NCI-H128 (cell line): ENCODE measurements around the gene KCTD17.

ENCODE experiments used
- DNase-seq: peaks from one replicate; lab custom pipeline; 2025; ENCODE audit not compliant: unreplicated experiment; lab: John Stamatoyannopoulos, UW

KCTD17 gene, protein sequence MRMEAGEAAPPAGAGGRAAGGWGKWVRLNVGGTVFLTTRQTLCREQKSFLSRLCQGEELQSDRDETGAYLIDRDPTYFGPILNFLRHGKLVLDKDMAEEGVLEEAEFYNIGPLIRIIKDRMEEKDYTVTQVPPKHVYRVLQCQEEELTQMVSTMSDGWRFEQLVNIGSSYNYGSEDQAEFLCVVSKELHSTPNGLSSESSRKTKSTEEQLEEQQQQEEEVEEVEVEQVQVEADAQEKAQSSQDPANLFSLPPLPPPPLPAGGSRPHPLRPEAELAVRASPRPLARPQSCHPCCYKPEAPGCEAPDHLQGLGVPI

DNA sequence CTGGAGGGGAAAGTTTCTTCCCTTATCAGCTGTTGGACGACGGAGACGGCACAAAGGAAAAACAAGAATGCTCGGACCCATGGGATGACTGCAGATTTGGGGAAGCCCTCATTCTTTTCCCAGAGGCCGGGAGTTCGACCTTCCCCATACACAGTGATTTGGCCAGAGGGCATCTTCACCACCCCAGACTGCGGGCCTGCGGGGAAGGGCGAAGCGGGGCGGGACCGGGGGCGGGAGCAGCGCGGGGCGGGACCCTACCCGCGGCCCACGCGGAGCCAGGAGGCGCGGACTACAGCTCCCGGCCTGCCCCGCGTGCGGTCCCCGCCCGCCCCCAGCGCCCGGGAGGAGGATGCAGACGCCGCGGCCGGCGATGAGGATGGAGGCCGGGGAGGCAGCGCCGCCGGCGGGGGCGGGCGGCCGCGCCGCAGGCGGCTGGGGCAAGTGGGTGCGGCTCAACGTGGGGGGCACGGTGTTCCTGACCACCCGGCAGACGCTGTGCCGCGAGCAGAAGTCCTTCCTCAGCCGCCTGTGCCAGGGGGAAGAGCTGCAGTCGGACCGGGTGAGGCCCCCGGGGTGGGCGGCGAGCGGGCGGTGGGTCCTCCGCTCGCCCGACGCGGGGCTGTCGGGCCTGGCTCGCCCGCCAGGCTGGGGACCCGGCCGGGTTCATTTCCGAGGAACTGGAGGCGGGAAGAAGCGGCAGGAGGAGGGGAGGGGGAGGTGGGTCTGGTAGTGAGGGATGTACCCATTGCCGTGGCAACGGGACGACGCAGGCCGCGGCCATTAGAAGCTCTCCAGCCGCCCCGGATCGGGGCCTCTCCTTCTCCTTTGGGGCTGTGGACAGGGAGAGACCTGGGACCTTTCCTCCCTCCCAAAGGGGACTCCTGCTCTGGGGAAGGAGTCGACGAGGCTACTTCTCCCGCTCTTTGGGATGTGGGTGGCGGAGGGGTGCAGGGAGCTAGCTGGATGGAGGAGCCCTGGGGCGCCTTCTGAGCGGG, at the start of gene KCTD17:
TSS of gene KCTD17 (plus strand) at position 352 of the 995 bp plus-strand sequence. CDS start at position 371, 19 bp downstream.
- no peak for DNase-seq

DNA sequence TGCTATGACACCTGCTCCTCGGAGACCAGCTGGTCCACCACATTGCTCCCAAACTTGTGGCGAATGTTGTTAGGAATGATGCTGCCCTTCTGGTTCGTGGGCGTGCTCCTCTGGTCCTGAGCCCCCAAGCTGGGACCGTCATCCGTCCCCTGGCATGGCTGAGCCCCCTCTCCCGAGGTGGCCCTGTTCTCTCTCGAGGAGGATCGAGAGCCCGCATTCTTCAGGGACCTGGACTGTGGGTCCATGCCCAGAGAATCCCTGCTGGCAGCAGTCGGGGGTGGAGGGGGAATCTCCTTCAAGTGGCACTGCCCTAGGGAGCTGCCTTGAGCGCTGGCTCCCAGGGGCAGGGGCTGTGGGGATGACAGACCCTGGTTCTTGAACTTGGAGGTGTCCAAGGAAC, 49.7 kb upstream of the KCTD17 start:
- no peak for DNase-seq

DNA sequence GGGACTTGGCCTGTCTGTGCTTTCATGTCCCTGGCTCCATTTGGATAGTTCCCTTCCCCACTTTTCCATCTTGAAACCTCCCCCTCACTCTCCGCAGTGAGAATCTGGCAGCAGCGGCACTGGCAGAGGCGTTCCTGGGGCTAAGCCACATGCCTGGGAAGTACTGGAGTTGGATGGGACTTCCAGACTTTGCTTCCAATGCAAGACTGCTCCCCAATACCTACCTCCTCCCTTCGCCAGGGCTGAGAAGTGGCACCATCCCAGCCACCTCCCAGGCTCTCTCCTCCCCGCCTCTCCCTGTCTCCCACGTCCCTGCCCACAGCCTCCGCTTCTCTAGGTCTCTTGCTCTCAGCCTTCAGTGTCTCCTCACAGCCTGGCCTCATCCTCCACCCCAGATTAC, 48.9 kb upstream of the KCTD17 start:
- DNase-seq = no peak

DNA sequence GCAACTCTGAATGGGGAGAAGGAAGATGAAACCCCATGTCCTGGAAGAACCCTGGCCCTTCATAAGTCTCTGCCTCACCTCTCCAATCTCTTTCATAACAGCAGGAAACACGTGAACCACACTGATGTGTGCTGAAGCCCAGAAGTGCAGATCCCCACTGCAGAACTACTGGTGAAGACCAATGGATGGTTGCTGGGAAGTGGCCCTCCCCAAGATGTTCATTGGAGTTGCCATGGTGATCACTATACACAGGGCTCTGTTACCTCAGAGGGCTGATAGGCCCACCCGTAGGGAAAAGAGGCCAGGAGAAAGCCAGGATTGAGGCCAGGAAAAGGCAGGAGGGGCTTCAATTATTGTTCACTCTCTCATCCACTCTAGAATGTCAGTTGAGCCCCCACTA, 43.9 kb upstream of the KCTD17 start:
- DNase-seq = no peak

DNA sequence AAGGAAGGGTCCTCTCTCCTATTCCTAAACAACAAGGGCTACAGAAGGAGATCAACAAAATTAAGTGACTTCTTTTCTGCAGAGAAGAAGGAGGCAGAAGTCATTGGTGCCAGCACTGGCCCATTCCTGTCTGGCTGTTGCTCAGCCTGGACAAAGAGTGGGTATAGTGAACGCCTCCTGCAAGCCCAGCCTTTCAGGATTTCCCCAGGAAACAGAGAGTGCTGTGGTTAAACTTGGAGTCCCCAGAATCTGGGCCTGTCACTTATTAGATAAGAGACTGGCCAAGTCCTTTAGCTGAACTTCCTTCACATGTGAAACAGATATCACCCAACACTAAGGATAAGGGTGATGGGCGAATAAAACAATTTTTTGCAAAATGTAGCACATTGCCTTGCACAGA, 43.2 kb upstream of the KCTD17 start:
- DNase-seq = no peak

DNA sequence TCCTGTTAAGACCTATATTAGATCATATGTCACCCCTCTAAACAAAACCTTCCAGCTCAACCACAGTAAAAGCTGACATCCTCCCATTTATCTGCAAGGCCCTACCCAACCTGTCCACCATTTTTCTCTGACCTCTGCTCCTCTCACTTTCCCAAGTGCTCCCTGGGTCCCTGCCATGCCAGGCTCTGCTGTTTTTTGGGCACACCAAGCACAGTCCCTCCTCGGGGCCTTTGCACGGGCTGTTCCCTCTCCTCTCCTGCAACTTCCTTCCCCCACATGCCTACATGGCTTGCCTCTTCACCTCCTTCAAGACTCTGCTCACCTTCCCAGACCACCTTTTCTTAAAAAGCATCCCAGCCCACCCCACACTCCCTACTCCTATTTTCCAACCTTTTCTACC, 42.1 kb upstream of the KCTD17 start:
- DNase-seq = no peak

DNA sequence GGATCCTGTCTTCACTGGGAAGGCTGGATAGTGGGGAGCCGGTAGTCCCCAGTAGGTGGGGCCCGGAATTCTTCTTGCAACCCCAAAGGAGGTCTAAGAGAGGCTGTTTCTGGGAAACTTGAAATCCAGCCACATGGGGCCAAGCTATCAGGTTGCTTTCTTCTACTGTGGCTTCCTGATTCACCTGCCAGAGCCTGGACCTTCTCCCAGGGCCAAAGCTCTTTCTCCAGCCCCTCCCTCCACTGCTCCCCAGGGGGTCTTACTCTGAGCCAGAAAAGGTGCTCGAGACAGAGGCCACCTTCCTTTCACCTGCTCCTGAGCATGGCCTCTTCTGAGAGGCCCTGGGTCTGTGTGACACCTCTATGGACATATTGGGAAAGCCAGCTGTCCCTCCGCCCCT, 41.4 kb upstream of the KCTD17 start:
- DNase-seq = no peak

DNA sequence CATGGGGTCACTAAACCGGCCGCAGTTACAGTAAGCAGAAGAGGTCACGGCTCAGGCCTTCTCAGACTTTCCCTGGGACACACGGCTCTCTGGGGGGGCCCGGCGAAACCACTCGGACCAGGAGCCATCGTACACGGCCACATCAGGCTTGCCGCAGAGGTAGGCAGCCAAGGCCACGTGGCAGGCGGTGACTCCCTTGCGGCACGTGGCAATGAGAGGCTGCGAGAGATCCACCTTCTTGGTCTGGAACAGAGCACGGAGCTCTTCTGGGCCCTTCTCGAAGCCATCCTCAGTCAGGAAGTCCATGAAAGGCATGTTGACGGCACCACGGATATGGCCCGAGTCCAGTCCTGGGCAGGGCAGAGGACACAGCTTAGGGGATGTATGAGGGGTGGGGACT, 40.6 kb upstream of the KCTD17 start:
- no peak for DNase-seq

DNA sequence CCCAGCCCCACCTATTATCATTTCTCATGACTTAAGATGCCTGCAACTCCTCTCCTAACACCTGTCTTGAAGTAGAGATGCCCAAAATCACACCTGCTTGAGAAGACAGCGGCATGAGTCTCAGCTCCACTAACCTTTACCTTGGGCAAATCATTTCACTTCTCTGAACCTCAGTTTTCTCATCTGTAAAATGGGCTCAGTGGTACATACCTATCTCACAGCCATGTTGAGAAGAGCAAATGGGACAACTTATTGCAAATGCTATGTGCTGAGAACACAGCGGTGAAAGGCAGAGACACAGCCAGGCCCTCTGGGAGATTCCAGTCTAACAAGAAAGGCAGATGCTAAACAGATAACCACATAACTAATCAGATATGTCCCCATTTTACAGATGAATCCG, 40.1 kb upstream of the KCTD17 start:
- DNase-seq = no peak

DNA sequence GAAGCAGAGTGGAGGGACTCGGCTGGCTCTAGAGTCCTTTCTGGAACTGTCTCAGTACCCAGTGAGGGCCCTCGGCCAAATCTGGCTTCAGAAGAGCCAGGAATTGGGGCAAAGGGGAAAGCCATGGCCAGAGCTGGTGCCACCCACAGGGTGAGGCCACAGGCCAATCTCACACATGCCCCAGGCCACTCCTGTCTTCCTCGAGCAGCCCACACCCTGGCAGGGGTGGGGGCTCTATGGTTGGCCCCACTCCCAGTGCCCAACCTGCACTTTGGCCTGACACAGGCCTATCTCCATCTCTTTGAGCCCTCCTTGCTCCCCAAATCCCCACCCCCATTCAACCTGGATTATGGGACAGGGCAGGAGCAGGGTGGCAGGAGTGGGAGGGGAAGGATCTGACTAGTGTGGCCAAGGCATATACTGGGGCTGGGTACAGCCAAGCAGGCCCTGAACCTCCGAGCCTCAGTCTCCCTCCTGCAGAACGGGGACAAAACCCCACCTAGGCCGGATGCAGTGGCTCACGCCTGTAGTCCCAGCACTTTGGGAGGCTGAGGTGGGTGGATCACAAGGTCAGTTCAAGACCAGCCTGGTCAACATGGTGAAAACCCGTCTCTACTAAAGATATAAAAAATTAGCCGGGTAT, 39.2 kb upstream of the KCTD17 start:
- no peak for DNase-seq

DNA sequence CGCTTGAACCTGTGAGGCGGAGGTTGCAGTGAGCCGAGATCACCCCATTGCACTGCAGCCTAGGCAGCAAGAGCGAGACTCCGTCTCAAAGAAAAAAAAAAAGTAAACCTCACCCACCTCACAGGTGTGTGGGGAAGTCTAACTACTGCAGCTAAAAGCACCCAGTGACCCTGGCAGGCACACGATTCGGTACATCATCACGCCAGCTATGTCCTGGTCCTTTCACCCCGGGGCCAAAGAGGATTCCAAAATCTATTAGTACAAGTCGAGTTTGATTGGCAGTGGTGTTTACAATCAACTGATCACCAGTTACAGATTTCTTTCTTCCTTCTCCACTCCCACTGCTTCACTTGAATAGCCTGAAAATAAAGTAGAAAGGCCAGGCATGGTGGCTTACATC, 38.6 kb upstream of the KCTD17 start:
- DNase-seq = no peak

DNA sequence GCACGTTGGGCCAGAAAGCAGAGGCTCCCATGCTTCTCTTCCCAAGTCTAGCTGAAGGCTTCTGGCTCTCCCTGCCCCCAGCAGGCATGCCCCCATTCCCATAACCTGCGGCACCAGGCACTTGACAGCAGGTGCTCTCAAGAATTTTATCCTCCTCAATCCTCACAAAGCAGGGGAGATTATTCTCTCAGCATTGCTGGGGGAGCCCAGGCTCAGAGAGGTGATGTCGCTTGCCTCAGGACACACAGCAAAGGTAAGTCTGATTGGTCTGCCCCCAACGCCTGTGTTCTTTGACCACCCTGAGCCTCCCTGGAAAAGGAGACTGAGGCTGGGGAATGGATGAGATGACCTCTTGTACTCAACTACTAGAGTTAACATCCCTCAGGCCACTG, 37.1 kb upstream of the KCTD17 start:
- DNase-seq = no peak

DNA sequence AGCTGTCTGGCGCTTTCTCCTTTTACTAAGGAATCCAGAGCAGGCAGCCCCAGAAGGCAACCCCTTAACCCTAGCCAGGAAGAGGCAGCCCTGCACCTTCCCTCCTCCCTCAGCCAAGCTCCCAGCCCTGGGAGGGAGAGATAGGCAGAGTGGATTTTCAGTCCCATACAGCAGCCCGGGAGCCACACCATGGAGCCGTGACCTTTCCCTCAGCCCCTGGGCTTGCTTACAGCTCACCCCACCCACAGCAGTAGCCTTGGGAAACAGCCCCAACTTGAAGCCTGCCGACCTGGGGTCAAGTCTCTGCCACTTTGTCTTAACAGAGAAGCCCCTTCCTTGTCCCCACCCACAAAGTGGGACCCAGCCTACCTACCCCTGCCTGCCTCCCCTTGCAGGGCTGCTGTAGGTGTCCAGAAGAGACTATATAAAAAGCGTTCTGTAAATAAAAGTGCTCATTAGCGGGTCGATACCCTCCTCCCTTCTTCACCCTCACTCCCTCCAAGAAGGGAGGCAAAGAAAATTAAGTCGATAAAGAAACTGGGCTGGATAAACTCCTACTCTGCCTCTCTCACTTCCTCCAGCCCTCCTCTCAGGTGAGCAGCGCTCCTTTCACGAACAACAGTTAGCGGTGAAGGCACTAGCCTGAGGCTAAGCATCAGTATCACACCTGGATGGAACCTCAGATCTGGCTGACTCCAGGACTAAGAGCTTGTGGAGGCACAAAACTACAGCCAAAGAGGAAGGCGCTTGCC, 36.5 kb upstream of the KCTD17 start:
- no peak for DNase-seq

DNA sequence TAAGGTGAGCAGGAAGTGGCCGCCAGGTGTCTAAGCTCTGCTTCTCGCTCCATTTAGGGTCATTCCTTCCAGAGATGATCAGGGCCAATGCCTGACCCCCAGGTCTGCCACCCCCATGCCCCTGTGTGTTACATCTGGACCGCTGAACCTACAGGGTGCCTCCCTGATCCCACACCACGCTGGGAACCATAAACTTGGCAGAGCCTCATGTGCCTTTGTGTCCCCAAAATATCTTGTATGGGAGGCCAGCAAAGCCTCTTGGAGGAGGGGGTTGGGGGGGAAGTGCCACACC, 36.0 kb upstream of the KCTD17 start:
- no peak for DNase-seq

DNA sequence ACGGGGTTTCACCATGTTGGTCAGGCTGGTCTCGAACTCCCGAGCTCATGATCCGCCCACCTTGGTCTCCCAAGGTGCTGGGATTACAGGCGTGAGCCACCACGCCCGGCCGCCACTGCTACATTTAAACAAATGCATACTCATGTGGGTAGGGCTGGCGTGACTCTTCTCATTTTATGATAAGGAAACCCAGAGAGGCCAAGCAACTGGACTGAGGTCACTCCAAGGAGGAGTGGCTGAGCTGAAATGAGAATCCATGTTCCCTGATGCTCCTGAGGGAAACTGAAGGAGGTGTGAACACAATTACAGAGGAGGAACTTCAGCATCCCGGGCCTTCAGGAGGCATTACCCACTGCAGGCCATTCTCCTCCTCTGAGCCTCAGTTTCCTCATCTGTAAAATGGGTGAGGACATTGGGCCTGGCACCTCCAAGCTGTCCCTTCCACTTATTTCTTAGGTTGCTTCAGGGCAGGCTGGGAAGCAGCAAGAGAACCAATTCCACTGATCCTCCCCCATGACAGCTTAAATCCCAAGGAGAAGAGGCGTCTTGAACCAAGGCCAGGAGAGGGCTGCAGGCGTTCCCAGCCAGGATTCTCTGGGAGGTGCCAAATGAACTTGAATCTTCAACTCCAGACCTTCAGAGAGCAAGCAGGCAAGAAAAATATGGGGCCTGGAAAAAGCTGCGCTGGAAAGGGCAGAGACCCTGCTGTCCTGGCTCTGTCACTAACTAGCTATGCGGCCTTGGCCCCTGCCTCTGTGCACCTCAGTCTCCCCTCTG, 35.2 kb upstream of the KCTD17 start:
- DNase-seq = no peak

DNA sequence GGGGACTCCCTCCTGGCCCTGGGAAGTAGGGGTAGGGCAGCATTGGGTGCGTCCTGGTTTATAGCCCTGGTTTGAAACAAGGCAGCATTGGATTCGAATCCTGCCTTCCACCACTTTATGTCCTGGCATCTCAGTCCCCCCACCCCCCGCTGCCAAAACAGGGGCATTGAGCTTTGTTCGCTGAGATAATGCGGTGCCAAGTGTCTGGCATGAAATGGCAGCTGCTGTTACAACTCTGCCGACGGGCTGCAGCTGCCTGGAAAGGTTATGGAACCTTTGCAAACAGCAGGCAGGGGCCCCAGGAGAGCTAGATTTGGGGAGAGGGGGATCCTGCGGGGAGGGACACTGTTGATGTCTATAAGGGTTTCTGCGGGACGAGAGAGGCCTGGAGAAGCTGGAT, 34.2 kb upstream of the KCTD17 start:
- DNase-seq = no peak

DNA sequence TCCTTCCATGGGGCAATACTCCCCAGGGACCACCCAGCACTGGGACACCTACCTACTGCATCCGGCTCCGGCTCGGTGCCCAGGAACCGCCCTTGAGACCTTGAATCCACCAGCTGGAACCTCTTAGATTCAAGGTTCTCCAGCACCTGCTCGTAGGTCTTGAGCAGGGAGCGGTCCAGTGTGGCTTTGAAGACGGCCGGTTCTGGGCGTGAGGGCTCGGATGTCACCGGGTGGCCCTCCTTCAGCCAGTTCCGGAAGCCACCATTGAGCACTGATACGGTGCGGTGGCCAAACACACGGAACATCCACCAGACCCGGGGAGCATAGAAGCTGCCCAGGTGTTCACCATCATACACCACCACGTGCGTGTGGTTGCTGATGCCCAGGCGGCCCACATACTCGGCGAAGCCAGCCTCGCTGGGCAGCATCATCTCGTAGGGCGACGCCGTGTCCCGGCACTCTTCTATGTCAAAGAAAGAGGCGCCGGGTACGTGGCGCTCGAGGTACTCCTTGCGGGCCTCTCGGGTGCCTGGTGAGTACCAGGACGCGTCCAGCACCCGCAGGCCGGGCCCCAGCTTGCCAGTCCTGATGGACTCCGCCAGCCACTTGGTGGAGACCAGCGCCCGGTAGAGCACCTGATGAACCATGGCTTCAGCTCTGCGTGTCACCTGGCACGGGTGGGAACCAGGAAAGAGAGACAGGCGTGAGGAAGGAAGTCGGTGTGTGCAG, 33.3 kb upstream of the KCTD17 start:
- no peak for DNase-seq

DNA sequence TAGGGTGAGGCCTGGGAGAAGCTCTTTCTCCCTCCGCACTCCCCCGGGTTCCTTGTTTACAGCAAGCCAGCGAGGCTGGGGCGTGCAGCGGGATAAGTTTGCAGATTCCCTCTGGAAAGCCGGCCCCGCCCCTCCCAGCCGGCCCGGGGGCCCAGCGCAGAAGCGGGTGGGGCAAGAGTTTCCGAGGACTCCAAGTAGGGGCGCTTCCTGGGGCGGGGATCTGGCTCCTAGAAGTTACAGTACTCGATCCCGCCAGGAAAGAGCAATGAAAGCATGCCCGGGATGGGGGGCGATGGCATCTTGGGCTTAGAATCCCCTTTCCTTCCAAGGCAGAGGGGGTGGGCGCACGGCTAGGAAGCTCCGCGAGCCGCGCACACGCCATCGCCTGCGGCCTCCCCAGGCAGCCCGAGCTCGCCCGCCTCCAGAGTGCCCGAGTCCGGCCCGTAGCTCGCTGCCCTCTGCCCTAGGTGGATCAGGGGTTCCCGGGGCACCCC, 32.7 kb upstream of the KCTD17 start:
- DNase-seq = no peak

DNA sequence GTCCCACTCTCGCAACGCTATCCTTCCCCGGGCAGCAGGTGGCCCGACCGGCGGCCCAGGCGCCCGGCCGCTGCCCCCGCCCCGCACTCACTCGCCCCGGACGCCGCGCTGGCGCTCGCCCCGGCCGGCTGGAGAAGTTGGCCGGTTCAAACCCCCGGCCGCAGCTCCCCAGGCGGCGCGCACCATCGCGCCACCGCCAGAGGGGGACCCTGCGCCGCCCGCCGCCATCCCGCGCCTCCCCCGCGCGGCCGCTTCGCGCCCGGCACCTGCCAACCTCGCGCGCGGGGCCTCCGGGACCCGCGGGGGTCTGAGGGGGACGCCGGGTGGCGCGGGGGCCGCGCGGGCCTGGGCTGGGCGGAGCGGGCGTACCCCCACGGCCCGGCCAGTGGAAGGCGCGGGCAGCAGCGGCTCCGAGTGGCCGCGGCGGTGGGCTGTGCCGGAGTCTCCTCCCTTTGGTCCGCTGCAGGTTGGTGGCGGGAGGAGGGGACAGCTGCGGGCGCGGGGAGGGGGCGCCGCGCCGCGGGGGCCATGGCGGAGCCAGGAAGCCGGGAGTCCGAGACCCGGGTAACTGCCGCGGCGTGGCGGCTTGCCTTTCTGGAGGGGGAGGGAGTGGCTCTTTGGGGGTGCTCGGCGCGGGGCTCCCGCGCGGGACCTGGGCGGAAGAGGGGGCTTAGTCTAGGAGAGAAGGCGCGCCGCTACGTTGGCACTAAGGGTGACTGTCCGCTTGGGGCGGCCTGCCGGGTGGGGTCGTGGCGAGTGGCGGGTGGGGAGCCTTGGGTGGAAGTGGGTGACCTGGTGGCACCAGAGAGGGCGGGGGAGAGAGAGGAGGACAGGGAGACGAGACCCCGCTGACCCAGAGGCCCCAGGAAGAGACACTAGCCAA, 32.0 kb upstream of the KCTD17 start, which contains the start of the genes MPST and TST:
TSS of gene MPST (plus strand) at position 434 of the 883 bp plus-strand sequence. CDS start at position 529, 95 bp downstream.
TSS of gene TST (minus strand) at position 139 of the 883 bp plus-strand sequence. CDS start 715 bp downstream, outside the sequence.
- no peak for DNase-seq
